H9 (cell line): ENCODE data around the gene UNC5A. TPM values are rescaled to one million over a fixed set of nuclear protein-coding genes. Genes with fewer than 3 reads are reported as not detected.

Experiments used
- DNase-seq: peaks from one replicate; pipeline ENCODE4 v3.0.0-alpha.2; 2017
- H2AFZ ChIP-seq: one replicate; pipeline ENCODE4 v1.6.1; 2013; ENCODE audit warnings: mild to moderate bottlenecking, low read length, control low read depth, moderate library complexity
- H2AK5ac ChIP-seq: 2 replicates; pipeline ENCODE4 v1.6.1; 2013; ENCODE audit warnings: low read length, control low read depth, mixed read lengths; ENCODE audit not compliant: insufficient read length
- H2BK120ac ChIP-seq: one replicate; pipeline ENCODE4 v1.6.1; 2013; ENCODE audit warnings: low read depth, mild to moderate bottlenecking, low read length, control low read depth, inconsistent platforms; ENCODE audit not compliant: poor library complexity, severe bottlenecking
- H2BK12ac ChIP-seq: 2 replicates; pipeline ENCODE4 v1.6.1; 2013; ENCODE audit warnings: low read length, control low read depth, mixed read lengths, low read depth; ENCODE audit not compliant: insufficient read length
- H2BK15ac ChIP-seq: 2 replicates; pipeline ENCODE4 v1.6.1; 2013; ENCODE audit warnings: low read depth, low read length, control low read depth
- H2BK20ac ChIP-seq: one replicate; pipeline ENCODE4 v1.6.1; 2013; ENCODE audit warnings: low read depth, mild to moderate bottlenecking, low read length, control low read depth, inconsistent platforms; ENCODE audit not compliant: poor library complexity, severe bottlenecking
- H2BK5ac ChIP-seq: 2 replicates; pipeline ENCODE4 v1.6.1; 2013; ENCODE audit warnings: low read length, control low read depth, mixed read lengths; ENCODE audit not compliant: insufficient read length
- H3K14ac ChIP-seq: 2 replicates; pipeline ENCODE4 v1.6.1; 2013; ENCODE audit warnings: low read length, control low read depth; ENCODE audit not compliant: insufficient read depth
- H3K18ac ChIP-seq: 2 replicates; pipeline ENCODE4 v1.6.1; 2013; ENCODE audit warnings: low read depth, mild to moderate bottlenecking, mixed read lengths, low read length, control low read depth; ENCODE audit not compliant: insufficient read length
- H3K23ac ChIP-seq: 2 replicates; pipeline ENCODE4 v1.6.1; 2013; ENCODE audit warnings: low read length, control low read depth, mixed read lengths, low read depth; ENCODE audit not compliant: insufficient read length
- H3K23me2 ChIP-seq: 2 replicates; pipeline ENCODE4 v1.6.1; 2013; ENCODE audit warnings: low read depth, mild to moderate bottlenecking, mixed read lengths, low read length, control low read depth; ENCODE audit not compliant: insufficient read length, poor library complexity, severe bottlenecking
- H3K27ac ChIP-seq: 2 replicates; pipeline ENCODE4 v1.5.1; 2013; ENCODE audit warnings: low read length, control low read depth, mixed read lengths, low read depth; ENCODE audit not compliant: insufficient read length
- H3K27me3 ChIP-seq: 2 replicates; pipeline ENCODE4 v1.6.1; 2013; ENCODE audit warnings: low read length, control low read depth, inconsistent platforms; ENCODE audit not compliant: insufficient read depth
- H3K4ac ChIP-seq: 2 replicates; pipeline ENCODE4 v1.6.1; 2013; ENCODE audit warnings: low read depth, mild to moderate bottlenecking, control low read depth, inconsistent platforms, low read length, moderate library complexity
- H3K4me1 ChIP-seq: 2 replicates; pipeline ENCODE4 v1.6.1; 2013; ENCODE audit warnings: low read length, control low read depth, inconsistent platforms; ENCODE audit not compliant: insufficient read depth
- H3K4me2 ChIP-seq: 2 replicates; pipeline ENCODE4 v1.6.1; 2013; ENCODE audit warnings: low read length, control low read depth, mixed read lengths; ENCODE audit not compliant: insufficient read length, insufficient read depth
- H3K56ac ChIP-seq: 2 replicates; pipeline ENCODE4 v1.6.1; 2013; ENCODE audit warnings: low read depth, mild to moderate bottlenecking, mixed read lengths, low read length, control low read depth; ENCODE audit not compliant: insufficient read length
- H3K79me1 ChIP-seq: 2 replicates; pipeline ENCODE4 v1.6.1; 2013; ENCODE audit warnings: low read depth, mild to moderate bottlenecking, moderate library complexity, low read length, control low read depth, inconsistent platforms; ENCODE audit not compliant: insufficient read depth, poor library complexity, severe bottlenecking
- H3K79me2 ChIP-seq: 2 replicates; pipeline ENCODE4 v1.6.1; 2013; ENCODE audit warnings: low read length, control low read depth, inconsistent platforms; ENCODE audit not compliant: insufficient read depth
- H3K9ac ChIP-seq: 2 replicates; pipeline ENCODE4 v1.6.1; 2013; ENCODE audit warnings: low read length, control low read depth, mixed read lengths; ENCODE audit not compliant: insufficient read length; ENCODE audit errors: extremely low read depth
- H3K9me3 ChIP-seq: one replicate; pipeline ENCODE4 v1.6.1; 2013; ENCODE audit warnings: low read depth, low read length, inconsistent platforms; ENCODE audit not compliant: control insufficient read depth
- H3T11ph ChIP-seq: one replicate; pipeline ENCODE4 v1.6.1; 2013; ENCODE audit warnings: mild to moderate bottlenecking, low read length, control low read depth, inconsistent platforms
- H4K20me1 ChIP-seq: one replicate; pipeline ENCODE4 v1.6.1; 2013; ENCODE audit not compliant: control insufficient read depth, insufficient read length, insufficient read depth
- H4K5ac ChIP-seq: 2 replicates; pipeline ENCODE4 v1.6.1; 2013; ENCODE audit warnings: low read depth, mild to moderate bottlenecking, mixed read lengths, low read length, control low read depth; ENCODE audit not compliant: insufficient read length
- H4K8ac ChIP-seq: replicated peaks from 2 replicates; pipeline ENCODE4 v1.6.1; 2013; ENCODE audit warnings: low read length, control low read depth, mixed read lengths, low read depth; ENCODE audit not compliant: insufficient read length
- H4K91ac ChIP-seq: 2 replicates; pipeline ENCODE4 v1.6.1; 2013; ENCODE audit warnings: low read depth, mild to moderate bottlenecking, moderate library complexity, mixed read lengths, low read length, control low read depth; ENCODE audit not compliant: insufficient read length
- H3K27ac Mint-ChIP-seq, 3 experiments: 2 replicates in 2 of 3; 3 replicates in 1 of 3; pipeline ENCODE4 v1.8.0; 2020 to 2021; ENCODE audit warnings: mixed read lengths in 3 of 3, mild to moderate bottlenecking in 1 of 3, moderate library complexity in 1 of 3
- H3K27me3 Mint-ChIP-seq: 2 replicates; pipeline ENCODE4 v1.8.0; 2021; ENCODE audit warnings: low read depth, mild to moderate bottlenecking, moderate library complexity, mixed read lengths
- H3K36me3 Mint-ChIP-seq, 3 experiments: 2 replicates in 2 of 3; 3 replicates in 1 of 3; pipeline ENCODE4 v1.8.0; 2020 to 2021; ENCODE audit warnings: low read depth in 3 of 3, mixed read lengths in 3 of 3; ENCODE audit not compliant: insufficient read depth in 1 of 3
- H3K4me1 Mint-ChIP-seq, 2 experiments: 2 replicates each; pipeline ENCODE4 v1.8.0; 2020; ENCODE audit warnings: mixed read lengths in 2 of 2
- H3K4me3 Mint-ChIP-seq, 2 experiments: 2 replicates in 1 of 2; 3 replicates in 1 of 2; pipeline ENCODE4 v1.8.0; 2020 to 2021; ENCODE audit warnings: mild to moderate bottlenecking in 2 of 2, mixed read lengths in 2 of 2, moderate library complexity in 1 of 2
- H3K9me3 Mint-ChIP-seq, 2 experiments: 2 replicates in 1 of 2; 3 replicates in 1 of 2; pipeline ENCODE4 v1.8.0; 2020; ENCODE audit warnings: mild to moderate bottlenecking in 2 of 2, mixed read lengths in 2 of 2, moderate library complexity in 1 of 2
- CTCF ChIP-seq: fragments of 200-600 bp; sonication (generic); conservative IDR thresholded peaks from 3 replicates; pipeline ENCODE4 v1.8.0; 2021; ENCODE audit warnings: antibody characterized with exemption, mild to moderate bottlenecking
- WGBS: extraction: QIAGEN DNeasy Blood & Tissue Kit; methylation state at CpG from one replicate; pipeline ENCODE4 v1.1.7; 2013; ENCODE audit warnings: missing lambda C conversion rate, low lambda C conversion rate, mixed read lengths; ENCODE audit not compliant: insufficient read length; ENCODE audit errors: extremely low coverage; 5-methylcytosine and 5-hydroxymethylcytosine counted together
- total RNA-seq: library from RNA; stranded (reverse); gene quantifications from 2 replicates; pipeline ENCODE4 v1.2.1, GENCODE V29; 2021

The UNC5A gene
- total RNA-seq, 1 experiment from 2014 or later = 4.4 TPM

GRCh38 chr5:176857894-176858273, 47.5 kb downstream of the UNC5A start:
- no peaks in the 10 kb centered on the region for H3K9me3 ChIP-seq
- no peaks in the 10 kb centered on the region for H3K36me3 Mint-ChIP-seq
- H3K4me2 ChIP-seq = no peak overlapping the region
- H4K8ac ChIP-seq = no peak overlapping the region
- H2AK5ac ChIP-seq = no peak overlapping the region
- no peaks in the 10 kb centered on the region for H3K27me3 ChIP-seq
- H3K79me2 ChIP-seq = no peaks in the 10 kb centered on the region
- no CpG with 5 or more reads among the region's 11 CpGs for WGBS
- no peak overlapping the region for H2BK12ac ChIP-seq
- TF ChIP-seq CTCF = no peak
- H4K91ac ChIP-seq = no peak overlapping the region
- no peaks in the 10 kb centered on the region for H4K20me1 ChIP-seq
- H2BK5ac ChIP-seq = no peak overlapping the region
- H3K23ac ChIP-seq = no peak overlapping the region
- H2BK15ac ChIP-seq = no peak overlapping the region
- H3K79me1 ChIP-seq = no peaks in the 10 kb centered on the region
- H3K4me3 Mint-ChIP-seq = no peak overlapping the region
- H2AFZ ChIP-seq = no peak overlapping the region
- H3K18ac ChIP-seq = no peak overlapping the region
- H3K4me1 ChIP-seq = peaks cover under 1% of the 10 kb centered on the region; the same call in 1 of the 2 replicates
- no peak overlapping the region for H3K56ac ChIP-seq
- H3K27ac ChIP-seq = no peak overlapping the region
- no peak overlapping the region for H3K9ac ChIP-seq
- H2BK120ac ChIP-seq = no peak overlapping the region
- no peak overlapping the region for H3T11ph ChIP-seq
- H3K4ac ChIP-seq = no peak overlapping the region
- no peak overlapping the region for H4K5ac ChIP-seq
- DNase-seq = no peak
- no peak overlapping the region; the same call in 1 of the 2 replicates for H3K14ac ChIP-seq
- no peak overlapping the region for H2BK20ac ChIP-seq
- H3K27me3 Mint-ChIP-seq = peaks cover 2% of the 10 kb centered on the region; the same call in 1 of the 2 replicates
- H3K9me3 Mint-ChIP-seq = no peaks in the 10 kb centered on the region
- no peaks in the 10 kb centered on the region for H3K23me2 ChIP-seq
- peaks cover under 1 to 13% of the 10 kb centered on the region in 2 experiments for H3K4me1 Mint-ChIP-seq
- H3K27ac Mint-ChIP-seq = peak overlapping the region in 1 of 3 experiments; percentile 4; a peak in 3 of 7 replicates
